Activated CD8-positive, alpha-beta memory T cell treated with anti-CD3 and anti-CD28 coated beads, Interleukin-2, amount 50 U/mL, for 48 hours (primary cell): ENCODE measurements around the gene MDC1.
"Not testable (repeated sequence)": the region's sequence is repeated elsewhere in the genome, so short reads cannot be mapped to it uniquely, and the experiment has no call there.

Experiments
- DNase-seq: peaks from one replicate; pipeline ENCODE4 v3.0.0-alpha.2; 2020

MDC1 gene

DNA sequence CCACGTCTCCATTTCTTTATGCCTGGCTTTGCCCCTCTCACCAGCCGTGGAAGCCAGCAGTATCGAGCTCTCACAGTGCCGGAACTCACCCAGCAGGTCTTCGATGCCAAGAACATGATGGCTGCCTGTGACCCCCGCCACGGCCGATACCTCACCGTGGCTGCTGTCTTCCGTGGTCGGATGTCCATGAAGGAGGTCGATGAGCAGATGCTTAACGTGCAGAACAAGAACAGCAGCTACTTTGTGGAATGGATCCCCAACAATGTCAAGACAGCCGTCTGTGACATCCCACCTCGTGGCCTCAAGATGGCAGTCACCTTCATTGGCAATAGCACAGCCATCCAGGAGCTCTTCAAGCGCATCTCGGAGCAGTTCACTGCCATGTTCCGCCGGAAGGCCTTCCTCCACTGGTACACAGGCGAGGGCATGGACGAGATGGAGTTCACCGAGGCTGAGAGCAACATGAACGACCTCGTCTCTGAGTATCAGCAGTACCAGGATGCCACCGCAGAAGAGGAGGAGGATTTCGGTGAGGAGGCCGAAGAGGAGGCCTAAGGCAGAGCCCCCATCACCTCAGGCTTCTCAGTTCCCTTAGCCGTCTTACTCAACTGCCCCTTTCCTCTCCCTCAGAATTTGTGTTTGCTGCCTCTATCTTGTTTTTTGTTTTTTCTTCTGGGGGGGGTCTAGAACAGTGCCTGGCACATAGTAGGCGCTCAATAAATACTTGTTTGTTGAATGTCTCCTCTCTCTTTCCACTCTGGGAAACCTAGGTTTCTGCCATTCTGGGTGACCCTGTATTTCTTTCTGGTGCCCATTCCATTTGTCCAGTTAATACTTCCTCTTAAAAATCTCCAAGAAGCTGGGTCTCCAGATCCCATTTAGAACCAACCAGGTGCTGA lies 7.0 kb upstream of the MDC1 start:
- not testable (repeated sequence) for DNase-seq

DNA sequence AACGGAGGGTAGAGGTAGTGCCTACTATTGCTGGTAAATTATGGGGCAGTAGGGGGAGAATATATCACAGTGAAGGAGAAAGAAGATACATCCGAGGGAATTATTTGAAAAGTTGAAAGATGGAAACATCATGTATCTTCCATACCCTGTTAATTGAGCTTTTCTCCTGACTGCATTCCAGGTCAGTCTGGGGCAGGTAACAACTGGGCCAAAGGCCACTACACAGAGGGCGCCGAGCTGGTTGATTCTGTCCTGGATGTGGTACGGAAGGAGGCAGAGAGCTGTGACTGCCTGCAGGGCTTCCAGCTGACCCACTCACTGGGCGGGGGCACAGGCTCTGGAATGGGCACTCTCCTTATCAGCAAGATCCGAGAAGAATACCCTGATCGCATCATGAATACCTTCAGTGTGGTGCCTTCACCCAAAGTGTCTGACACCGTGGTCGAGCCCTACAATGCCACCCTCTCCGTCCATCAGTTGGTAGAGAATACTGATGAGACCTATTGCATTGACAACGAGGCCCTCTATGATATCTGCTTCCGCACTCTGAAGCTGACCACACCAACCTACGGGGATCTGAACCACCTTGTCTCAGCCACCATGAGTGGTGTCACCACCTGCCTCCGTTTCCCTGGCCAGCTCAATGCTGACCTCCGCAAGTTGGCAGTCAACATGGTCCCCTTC lies 6.2 kb upstream of the MDC1 start:
- DNase-seq = not testable (repeated sequence)

DNA sequence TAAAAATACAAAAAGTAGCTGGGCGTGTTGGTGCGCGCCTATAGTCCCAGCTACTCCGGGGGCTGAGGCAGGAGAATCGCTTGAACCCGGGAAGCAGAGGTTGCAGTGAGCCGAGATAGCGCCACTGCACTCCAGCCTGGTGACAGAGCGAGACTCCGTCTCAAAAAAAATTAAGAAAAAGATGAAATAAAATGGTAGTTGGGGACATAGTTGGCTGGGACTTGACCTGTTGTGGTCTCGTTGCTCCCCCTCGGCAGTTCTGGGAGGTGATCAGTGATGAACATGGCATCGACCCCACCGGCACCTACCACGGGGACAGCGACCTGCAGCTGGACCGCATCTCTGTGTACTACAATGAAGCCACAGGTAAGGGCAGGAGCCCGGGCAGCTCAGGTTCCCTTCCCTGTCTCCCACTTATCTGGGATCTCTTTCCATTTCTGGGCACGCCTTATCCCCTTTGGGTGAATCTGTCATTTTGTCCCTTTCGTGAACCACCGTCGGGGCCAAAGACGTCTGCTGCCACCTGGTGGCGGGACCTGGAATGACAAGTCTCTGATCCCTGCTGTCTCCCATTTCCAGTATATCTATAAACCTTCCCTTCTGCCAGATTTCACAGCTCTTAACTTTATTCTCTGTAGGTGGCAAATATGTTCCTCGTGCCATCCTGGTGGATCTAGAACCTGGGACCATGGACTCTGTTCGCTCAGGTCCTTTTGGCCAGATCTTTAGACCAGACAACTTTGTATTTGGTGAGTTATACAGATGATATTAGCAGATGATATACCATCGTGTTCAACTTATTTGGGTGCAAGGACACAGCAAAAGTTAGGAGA lies 5.4 kb upstream of the MDC1 start:
- DNase-seq = peak; percentile 97

GRCh38 chr6:30722025-30722279 lies 4.9 kb upstream of the MDC1 start:
- DNase-seq = peak; percentile 70

DNA sequence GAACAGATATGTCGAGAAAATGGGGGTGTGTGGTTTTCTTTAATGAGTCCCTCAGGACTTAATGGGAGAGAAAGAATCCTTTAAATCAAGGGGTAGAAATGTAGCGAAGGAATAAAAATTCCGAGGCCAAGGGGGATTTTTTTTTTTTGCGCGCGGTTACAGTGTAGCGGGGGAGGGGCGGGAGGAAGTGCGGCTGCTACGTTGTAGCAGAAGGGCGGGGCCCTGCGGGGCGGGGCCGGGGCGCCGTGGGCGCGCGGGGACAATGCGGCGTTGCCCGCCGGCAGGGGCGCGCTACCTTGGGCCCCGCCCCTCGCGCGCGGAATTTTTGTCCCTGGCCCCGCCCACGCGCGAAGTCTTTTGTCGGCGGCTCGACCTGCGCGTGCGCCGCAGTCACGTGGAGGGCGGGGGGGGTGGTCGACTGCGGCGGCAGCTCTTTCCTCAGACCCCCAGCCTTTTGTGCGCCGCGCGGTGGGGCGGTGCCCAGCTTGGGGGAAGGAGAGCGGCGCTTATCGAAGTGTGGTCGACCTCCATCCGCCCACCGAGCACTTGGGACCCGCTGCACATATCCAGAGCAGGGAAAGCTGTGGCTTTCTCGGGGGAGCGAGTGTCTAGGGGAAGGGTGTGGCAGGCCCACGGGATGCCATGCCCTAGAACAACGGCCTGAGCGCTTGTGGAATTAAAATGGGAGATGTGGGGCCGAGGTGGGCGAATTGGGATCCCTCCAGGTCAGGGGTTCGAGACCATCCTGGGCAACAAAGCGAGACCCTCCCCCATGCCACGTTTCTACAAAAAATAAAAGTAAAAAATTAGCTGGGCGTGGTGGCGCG lies 4.3 kb upstream of the MDC1 start:
- DNase-seq = peak; percentile 99

- DNase-seq = peak; percentile 85
Measured at GRCh38 chr6:30720738-30721197, 3.7 kb upstream of the MDC1 start.

DNA sequence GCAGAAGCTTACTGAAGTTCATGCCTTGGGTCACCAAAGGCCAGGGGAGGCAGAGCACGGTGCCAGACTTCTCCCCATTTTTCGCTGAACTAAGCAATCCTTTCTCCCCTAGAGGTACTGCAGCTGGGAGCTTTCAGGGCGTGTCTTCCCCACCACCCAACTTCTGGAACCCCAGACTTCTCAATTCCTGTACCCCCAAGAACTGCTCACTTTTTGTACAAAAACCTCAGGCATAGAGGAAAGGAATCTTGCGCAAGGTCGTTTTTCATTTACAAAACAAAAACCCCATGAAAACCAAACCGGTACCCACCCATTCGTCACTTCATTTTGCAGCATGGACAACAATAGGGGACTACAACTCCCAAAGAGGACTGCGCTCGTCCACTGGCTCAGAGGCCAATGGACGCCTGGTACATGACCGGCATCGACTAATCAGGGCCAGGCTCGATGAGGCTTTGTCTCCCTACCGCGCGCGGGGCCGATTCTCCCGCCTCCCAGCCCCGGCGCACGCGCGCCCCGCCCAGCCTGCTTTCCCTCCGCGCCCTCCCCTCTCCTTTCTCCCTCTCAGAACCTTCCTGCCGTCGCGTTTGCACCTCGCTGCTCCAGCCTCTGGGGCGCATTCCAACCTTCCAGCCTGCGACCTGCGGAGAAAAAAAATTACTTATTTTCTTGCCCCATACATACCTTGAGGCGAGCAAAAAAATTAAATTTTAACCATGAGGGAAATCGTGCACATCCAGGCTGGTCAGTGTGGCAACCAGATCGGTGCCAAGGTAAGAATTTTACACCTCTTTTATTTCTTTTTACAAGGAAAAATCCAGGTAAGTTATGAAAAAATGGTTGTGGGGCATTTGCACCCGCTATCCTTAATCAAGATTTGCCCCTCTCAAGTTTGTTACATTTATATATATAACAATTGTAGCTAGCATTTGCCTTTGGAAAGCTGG lies 3.0 kb upstream of the MDC1 start, which contains the start of gene TUBB:
Gene TUBB (plus strand): TSS at position 562 of the 947 bp plus-strand sequence. CDS start 155 bp downstream, at position 717.
- DNase-seq = peak; percentile 96

DNA sequence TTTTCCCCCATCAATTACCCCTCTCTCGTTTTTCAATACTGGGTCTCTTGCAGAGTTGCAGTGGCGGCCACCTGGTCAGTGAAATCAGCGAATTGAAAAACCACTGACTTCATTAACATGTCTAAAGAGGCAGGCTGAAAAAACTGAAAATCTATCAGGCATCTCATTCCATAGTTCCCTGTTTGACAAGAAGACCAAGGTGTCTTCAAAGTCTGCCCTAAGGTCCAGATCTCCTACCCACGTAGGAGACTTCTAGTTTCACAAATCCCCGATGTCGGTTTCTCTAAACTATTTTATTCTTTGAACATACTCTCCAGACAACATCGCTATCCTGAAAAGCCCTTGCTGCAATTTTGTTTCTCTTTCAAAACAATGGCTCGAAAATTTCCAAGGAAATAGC lies 2.3 kb upstream of the MDC1 start:
- DNase-seq = no peak

- DNase-seq = not testable (repeated sequence)
Measured at GRCh38 chr6:30717845-30718720, 1.0 kb upstream of the MDC1 start.

DNA sequence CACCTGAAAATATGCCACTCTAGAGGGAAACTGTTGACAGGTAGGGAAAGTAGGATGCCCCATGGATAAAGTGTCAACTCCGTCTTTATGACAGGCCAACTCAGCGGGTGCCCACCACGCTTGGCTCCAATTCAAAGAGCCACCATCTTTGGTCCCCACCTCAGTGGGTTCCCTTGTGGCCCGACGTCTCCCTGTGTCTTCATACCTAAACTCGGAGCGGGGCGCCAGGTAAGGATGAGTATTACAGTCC lies 277 bp downstream of the MDC1 start:
- DNase-seq = no peak

GRCh38 chr6:30714263-30714662 lies 2.8 kb downstream of the MDC1 start:
- no peak for DNase-seq

GRCh38 chr6:30712441-30712945 lies 4.6 kb downstream of the MDC1 start:
- DNase-seq = no peak

DNA sequence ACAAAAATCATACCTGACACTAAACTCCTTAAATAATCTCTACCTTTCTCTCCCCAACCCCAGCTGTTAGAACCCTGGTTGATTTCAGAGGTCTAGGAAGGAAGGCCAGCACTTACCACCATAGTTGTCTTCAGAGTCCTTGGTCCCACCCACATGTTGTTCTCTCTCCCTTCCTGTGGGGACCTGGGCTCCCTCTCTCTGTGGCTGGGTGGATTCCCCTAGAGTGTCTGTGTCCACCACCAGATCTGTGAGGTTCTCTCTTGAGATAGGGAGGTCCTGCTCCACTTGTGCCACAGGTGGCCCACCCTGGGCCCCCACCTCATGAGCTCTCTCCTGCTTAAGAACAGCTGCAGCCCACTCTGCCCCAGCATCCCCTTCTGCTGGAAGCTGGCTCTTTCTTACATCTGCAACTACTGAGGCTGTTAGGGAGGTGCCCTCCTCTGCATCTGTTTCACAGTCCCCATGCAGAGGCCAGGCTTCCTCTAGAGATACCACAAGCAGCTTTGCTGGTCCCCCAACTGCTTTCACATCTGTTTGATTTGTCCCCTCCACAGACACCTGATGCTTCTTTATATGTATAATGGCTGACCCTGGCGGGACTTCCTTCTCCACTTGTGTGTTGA lies 5.2 kb downstream of the MDC1 start:
- DNase-seq = no peak

- DNase-seq = no peak
Measured at GRCh38 chr6:30709101-30709868, 7.8 kb downstream of the MDC1 start.

GRCh38 chr6:30707281-30707850 lies 9.7 kb downstream of the MDC1 start:
- DNase-seq = no peak

GRCh38 chr6:30705620-30706019 lies 11.5 kb downstream of the MDC1 start:
- no peak for DNase-seq

DNA sequence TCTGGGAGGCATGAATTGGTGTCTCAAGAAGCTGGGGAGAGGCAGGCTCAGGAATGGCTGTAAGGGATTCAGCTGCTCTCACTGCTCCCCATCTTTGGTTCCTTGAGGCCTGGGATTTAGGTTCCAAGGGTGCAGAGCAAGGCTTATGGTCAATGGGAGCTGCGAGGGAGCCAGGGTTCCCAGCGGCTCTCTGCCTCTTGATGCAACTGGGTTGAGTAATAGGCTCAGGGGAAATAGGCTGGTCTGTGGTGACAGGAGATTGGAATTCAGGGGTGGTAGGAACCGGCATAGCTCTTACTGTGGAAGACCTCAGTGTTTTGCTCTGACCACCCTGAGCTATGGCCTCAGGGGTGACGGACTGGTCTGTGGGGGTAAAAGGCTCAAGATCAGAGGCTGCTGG lies 13.3 kb downstream of the MDC1 start:
- no peak for DNase-seq

DNA sequence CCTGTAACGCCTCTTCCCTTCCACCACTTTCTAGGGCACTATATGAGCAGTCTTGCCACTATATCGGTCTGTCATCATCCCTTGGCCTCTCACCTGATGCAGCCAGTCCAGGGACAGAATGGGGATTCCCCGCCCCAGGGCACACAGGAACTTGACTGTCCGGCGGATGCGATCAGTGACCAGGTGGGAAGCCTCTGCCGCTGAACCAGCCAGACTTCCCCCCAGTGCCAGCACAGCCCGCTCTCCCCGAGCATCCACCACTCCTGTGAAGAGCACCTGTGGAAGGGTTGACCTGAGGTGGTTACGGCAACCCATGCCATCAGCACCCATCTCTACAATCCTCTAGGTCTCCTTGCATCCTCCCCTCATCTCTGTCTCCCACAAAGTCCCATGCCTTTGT lies 14.1 kb downstream of the MDC1 start:
- no peak for DNase-seq

GRCh38 chr6:30700340-30700739 lies 16.7 kb downstream of the MDC1 start:
- no peak for DNase-seq
